Measurements from ENCODE around the gene USB1.

USB1 gene

GRCh38 chr16:58049232-58050185, 48.3 kb downstream of the USB1 start:
- no peak for DNase-seq (ENCODE audit: low spot score)

- DNase-seq (ENCODE audit: low spot score), result no peak
Measured at GRCh38 chr16:58051296-58051695, 50.1 kb downstream of the USB1 start.

- DNase-seq (ENCODE audit: low spot score), result no peak
Measured at GRCh38 chr16:58051821-58052603, 50.8 kb downstream of the USB1 start.

GRCh38 chr16:58053682-58054005, 52.4 kb downstream of the USB1 start:
- no peak for DNase-seq (ENCODE audit: low spot score)

- no peak for DNase-seq (ENCODE audit: low spot score)
Measured at GRCh38 chr16:58054289-58054688, 53.1 kb downstream of the USB1 start.

GRCh38 chr16:58056580-58056979, 55.4 kb downstream of the USB1 start:
- DNase-seq (ENCODE audit: low spot score), result no peak

- no peak for DNase-seq (ENCODE audit: low spot score)
Measured at GRCh38 chr16:58057121-58057520, 55.9 kb downstream of the USB1 start.

- DNase-seq (ENCODE audit: low spot score), result no peak
Measured at GRCh38 chr16:58057784-58058183, 56.6 kb downstream of the USB1 start.

- no peak for DNase-seq (ENCODE audit: low spot score)
Measured at GRCh38 chr16:58062821-58063220, 61.6 kb downstream of the USB1 start.

- no peak for DNase-seq (ENCODE audit: low spot score)
Measured at GRCh38 chr16:58063377-58064076, 62.3 kb downstream of the USB1 start.

- no peak for DNase-seq (ENCODE audit: low spot score)
Measured at GRCh38 chr16:58070585-58070984, 69.4 kb downstream of the USB1 start.
